ENCODE results near the gene GTF3C4.
"Not testable (repeated sequence)": the region's sequence is repeated elsewhere in the genome, so short reads cannot be mapped to it uniquely, and the experiment has no call there.

Gene GTF3C4

DNA sequence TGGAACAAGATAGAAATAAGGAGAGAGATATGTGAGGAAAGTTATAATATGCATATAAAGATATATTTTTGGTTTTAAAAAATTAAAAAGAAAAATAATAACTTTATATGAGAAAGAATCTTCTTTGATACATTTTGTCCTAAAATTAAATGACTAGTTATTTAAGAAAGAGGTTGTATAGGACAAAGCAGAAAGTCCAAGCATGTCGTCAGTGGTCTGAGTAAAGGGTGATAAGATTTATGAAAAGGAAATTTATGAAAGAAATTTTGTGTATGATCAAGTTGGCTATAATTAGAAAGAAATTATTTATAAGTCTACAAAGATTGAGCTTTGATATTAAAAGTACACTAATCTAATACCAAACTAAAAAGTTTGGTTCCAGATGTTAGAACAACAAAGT, 32.0 kb downstream of the GTF3C4 start:
- DNase-seq (ENCODE audit: low read depth) = peak; percentile 5

DNA sequence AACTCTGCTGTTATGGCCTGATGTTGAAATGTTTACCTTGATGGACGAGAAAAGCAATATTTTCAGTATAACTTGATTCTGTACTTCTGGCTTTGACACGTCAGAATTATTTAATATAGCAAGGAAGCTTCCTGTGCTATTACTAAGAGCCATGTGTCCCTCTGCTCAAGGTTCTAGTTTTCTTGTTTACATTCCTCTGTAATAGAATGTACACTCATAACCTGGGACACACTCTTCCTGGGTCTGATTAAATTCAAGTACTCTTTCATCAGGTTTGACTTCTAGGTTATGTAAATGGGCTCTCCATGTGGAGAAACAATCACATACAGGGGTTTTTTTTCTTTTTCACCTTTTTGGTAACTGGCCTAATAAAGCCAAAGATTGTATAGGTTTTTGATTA, 33.1 kb downstream of the GTF3C4 start:
- DNase-seq (ENCODE audit: low read depth) = peak; percentile 18

DNA sequence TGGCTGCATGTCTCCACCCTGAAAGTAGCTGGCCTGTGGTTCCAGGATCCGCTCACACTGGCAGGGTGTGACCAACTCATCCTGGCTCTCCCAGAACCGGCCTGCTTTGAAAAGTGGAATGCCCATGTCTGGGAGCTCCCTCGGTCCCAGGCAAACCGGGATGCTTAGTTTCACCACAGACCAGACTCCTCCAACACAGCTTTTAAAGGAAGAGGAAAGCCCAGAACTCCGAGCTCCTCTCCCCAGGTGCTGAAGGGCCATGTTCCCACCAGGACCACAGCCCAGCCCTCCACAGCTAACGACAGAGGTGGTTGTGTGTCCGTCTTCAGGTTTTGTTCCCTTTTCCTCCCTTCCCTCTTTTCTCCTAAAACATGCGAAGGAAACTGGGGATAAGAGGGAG, 38.0 kb downstream of the GTF3C4 start:
- no peak for DNase-seq (ENCODE audit: low read depth)

DNA sequence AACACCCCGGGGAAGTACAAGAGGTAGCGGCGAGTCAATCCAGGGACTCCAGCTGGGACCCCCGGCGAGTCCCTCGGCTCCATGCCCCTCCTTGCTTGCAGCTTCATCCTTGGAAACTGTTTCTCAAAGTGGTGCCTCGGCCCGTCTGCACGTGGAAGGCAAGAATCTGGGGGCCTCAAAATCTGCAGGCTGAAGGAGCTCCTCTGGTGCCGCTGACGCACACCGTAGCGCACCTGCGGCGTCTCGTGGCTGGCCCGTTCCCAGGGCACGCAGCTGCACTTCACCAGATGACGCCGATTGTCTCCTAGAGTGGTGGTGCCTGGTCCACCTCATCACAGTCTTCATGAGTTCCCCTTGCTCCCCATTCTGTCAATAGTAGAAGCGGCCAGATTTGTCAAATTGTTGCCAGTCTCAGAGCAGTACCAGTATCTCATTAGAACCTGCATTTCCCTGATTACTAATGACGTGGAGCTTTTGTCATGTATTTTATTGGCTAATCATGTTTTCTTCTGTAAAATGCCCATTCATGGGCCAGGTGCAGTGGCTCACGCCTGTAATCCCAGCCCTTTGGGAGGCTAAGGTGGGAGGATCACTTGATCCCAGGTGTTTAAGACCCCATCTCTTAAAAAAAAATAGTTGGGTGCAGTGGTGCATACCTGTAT, 38.6 kb downstream of the GTF3C4 start:
- no peak for DNase-seq (ENCODE audit: low read depth)

DNA sequence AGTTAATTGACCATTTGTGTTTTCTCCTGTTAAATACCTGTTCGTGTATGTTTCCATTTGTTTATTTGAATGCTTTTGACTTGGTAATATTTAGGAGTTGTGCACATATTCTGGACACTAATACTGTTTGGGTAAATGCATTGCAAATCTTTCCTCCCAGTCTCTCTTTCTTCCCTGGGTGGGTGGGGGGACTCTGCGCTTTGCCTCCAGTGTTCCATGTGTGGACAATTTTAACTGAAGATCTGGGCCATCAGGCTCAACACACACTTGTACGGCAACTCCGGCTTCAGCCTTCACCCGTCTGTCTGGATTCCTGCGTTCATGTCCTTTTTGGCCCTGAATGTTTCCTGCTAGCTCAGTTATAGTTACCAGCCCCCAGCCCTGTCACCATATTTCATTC, 40.1 kb downstream of the GTF3C4 start:
- no peak for DNase-seq (ENCODE audit: low read depth)

DNA sequence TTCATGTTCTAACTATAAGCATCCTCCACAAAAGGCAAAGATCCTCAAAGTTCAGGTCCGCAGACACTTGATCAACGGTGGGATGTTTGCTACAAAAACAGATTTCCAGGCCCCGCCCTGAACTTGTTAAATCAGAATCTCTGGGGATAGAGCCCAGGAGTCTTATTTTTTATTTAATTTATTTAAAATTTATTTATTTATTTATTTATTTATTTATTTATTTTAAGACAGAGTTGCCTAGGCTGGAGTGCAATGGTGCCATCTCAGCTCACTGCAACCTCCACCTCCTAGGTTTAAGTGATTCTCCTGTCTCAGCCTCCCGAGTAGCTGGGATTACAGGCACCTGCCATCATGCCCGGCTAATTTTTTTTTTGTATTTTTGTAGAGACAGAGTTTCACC, 40.9 kb downstream of the GTF3C4 start:
- not testable (repeated sequence) for DNase-seq (ENCODE audit: low read depth)

DNA sequence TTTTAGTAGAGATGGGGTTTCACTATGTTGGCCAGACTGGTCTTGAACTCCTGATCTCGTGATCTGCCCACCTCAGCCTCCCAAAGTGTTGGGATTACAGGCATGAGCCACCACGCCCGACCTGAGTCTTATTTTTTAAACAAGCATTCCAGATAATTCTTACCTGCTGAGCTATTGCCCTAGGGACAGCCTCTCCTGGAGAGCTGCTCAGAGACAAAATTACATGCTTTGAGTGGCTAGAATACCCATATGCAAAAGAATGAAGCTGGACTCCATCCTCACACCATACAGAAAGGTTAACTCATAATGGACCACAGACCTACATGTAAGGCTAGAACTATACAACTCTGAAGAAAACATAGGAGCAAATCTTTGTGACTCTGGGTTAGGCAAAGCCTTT, 41.6 kb downstream of the GTF3C4 start:
- DNase-seq (ENCODE audit: low read depth) = no peak

DNA sequence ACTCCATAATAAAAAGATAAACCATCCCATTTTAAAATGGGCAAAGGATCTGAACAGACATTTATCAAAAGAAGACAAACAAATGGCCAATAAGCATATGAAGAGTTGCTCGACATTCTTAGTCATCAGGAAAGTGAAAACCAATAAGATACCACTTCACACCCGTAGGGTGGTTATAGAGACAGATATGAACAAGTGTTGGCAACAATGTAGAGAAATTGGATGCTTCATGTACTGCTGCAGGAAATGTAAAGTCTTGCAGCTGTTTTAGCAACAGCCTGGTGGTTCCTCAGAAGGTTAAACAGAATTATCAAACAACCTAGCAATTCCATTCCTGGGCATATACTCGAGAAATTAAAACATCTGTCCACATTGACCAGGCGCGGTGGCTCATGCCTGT, 42.5 kb downstream of the GTF3C4 start:
- DNase-seq (ENCODE audit: low read depth) = no peak

DNA sequence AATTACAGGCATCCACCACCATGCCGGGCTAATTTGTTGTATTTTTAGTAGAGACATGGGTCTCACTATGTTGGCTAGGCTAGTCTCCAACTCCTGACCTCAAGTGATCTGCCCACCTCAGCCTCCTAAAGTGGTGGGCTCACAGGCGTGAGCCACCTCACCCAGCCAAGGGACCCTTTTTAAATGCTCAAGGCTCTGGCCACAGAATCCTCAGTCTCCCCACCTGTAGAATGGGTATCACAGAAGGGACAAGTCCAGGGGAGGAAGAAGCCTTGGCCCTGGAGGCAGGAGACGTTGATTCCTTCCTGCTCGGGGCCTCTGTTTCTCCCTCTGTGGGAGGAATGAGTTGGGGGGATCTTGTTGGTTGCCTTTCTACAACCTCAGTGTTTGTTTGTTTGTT, 45.7 kb downstream of the GTF3C4 start:
- no peak for DNase-seq (ENCODE audit: low read depth)

DNA sequence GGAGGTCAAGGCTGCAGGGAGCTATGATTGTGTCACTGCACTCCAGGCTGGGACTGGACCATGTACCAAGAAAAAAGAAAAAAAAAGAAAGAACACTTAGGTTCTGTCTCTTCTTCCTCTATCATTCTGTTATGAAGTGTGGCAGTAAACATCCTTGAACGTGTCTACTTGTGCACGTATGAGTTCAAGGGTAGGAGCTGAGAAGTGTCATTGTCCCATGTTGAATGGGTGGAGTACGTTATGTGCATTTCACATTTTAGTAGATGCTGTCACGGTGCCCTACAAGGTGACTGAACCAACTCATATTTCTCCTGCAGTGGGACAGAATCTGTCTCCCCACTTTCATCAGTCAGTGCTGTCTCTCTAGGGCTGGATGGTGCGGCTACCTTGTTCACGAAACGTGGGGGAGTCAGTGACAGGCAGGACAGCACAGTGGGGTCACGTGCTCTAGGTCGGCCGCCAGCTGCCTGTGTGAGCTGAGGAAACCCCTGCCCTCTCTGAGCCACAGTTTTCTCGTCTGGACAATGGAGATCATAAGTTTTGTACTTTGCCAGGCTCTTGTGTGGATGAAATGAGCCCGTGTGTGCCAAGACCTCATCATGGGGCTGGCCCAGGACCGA, 47.2 kb downstream of the GTF3C4 start:
- DNase-seq (ENCODE audit: low read depth) = no peak

DNA sequence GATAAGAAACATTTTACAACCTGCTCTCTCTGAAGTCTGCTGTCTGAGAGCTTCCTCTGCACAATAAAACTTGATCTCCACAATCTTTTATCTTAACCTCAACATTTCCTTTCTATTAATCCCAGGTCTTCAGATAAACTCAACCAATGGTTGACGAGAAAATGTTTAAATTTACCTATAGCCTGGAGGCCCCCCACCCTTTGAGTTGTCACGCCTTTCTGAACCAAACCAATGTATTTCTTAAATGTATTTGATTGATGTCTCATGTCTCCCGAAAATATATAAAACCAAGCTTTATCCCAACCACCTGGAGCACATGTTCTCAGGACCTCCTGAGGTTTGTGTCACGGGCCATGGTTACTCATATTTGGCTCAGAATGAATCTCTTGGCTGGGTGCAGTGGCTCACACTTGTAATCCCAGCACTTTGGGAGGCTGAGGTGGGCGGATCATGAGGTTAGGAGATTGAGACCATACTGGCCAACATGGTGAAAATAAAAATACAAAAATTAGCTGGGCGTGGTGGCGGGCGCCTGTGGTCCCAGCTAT, 48.2 kb downstream of the GTF3C4 start:
- DNase-seq (ENCODE audit: low read depth) = not testable (repeated sequence)

DNA sequence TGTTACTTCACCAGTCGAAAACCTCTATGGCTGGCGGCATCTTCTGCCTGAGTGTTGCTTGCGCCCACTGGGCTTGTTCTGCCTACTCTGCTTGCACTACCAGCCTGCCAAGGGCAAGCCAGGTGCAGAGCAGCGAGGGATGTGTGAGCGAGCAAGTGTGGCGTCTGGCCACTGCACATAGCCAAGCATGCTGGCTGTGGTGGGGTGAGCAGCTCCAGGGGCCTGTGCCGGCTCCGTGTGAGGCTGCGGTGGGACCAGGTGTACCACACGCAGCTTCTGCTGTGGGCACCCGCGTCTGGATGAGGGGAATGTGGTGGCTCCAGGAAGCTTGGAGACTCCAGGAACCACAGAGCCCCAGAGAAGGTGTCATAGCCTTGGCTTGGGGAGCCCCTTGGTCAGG, 51.4 kb downstream of the GTF3C4 start:
- DNase-seq (ENCODE audit: low read depth) = no peak

DNA sequence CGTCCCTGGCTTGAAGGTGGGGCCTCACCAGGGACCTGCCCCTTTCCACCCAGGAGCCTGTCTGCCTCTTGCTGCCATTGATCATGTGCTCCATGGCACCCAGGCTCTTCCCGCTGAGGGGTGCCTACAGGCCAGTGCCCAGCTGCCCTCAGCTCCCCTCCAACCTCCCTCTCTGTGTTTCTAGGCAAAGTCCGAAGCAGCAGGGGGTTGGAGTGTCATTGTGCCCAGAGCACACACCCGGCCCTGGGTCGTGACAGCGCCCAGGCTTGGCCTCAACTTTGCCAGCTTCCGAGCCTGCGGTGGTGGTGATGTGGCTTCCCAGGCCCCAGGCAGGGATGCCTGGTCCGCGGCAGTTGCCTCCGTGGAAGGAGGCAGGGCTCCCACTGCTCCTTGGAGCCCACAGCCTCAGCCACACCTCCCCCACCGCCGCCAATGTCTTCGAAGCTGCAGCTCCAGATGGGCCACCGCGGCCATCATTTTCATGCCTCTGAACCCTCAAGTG, 52.4 kb downstream of the GTF3C4 start:
- DNase-seq (ENCODE audit: low read depth) = no peak

DNA sequence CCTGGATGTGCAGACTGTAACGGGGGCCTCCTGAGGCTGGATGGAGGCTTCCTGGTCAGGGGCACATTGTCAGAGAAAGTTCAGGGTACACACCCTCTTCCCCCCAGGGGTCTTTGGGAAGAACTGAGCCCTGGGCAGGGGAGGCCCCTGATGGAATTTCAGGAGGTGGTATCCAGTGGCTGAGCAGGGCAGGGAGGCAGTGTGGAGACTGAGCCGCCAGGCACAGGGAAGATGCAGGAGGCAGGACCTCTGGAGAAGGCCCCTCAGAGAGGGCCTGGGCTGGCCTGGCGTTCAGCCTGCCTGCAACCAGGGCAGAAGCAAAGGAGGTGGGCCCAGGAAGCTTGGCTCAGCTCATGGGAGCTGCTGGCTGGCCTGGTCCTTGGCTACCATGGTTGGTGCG, 53.5 kb downstream of the GTF3C4 start:
- no peak for DNase-seq (ENCODE audit: low read depth)

DNA sequence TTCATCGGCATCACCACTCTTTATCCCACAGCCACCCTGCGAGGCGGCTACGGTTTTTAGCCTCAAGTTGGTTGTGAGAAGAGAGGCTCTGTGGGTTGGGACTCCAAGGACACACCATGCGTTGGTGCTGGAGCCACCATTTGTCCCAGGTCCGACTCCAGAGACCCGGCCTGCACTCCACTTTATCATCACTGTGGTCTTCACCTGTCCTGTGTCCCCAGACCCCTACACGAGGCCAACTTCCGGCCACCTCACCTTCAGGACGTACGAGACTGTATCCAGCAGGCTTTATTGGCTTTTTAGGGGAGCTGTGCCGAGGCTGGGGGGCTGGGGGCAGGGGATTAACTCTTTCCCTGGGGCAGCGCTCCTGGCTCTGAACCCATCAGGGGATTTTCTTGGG, 55.0 kb downstream of the GTF3C4 start:
- no peak for DNase-seq (ENCODE audit: low read depth)

DNA sequence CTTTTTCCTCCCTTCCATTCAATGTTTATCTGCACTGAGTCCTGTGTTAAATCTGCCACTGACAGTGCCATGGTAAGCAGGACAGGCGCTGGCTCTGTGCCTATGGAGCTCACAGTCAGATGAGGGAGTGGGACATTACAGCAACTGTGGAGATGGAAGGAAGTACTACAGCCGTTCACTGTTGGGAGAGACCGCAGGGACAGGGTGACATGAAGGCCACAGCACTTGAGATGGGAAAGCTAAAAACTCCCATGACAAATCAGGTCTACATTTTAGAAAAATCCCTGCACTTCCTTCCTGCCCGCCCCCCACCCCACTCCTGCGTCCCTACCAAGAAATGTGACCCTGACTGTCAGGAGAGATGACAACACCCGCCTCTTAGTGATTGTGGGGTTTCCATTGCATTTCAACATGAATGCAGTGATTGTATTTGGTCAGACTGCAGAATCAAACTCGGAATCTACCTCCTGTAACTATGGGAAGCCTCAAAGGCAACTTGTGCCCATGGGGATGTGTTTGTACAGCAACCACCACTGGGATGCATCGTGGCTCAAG, 56.4 kb downstream of the GTF3C4 start:
- DNase-seq (ENCODE audit: low read depth) = no peak

DNA sequence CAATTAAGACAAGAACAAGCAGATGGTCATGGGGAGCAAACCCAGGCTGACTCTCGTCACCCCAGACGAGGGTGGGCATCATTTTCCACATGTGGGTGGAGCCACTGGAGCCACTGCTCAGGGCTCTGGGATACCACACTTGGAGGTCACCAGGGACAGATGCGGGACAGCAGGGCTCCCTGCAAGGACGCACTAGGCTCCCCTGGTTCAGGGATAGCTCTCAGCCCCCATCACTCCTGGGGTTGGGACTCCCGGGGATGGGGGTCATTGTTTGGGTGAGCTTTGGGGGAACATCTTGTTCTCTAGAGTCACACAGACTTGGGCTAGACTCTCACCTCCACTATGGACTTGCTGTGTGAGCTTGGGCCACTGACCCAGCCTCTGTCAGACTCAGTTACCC, 57.8 kb downstream of the GTF3C4 start:
- DNase-seq (ENCODE audit: low read depth) = no peak

DNA sequence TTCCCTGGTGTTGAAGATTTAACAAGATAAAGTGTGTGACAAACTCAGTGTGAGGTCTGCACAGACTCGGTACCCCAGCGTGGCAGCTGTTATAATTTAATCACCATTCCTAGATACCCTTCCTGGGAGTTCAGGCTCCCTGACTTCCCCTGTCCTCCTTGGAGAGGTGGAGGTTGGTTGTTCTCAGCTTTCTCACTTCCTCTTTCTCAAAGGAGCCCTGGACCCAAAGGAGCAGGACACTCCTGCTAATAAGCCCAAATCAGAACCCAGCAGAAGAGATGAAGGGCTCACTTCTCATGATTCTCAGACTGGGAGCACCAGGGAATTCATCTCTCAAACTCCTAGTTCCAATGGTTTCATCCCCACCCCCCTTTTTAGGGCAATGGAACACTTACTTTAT, 58.2 kb downstream of the GTF3C4 start:
- DNase-seq (ENCODE audit: low read depth) = no peak

DNA sequence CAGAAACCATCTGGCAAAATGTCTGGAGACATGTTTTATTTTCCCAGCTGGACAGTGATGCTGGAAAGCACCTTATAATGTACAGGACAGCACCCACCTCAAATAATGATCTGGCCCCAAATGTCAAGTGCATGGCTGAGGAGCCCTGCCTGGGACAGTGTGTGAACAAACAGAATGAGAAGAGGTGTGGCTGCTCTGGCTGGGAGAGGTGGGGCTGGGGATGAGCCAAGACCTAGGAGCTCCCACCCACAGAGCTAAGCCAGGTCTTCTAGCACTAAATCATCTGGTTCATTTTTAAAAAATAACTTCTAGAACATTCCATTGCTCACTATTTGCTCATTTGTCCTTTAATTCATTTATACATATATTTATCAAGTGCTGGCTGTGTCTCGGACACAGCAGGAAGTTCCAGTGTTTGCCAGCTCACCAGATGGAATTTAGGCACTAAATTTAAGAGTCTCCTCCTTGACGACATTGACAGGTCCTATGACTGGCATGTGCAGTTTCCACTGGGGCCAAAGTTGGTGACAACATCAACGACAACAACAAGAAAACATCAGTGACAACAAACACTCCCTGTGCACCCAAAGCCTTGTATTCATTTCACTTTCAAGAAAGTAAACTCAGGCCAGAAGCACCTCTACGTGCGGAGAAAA, 59.1 kb downstream of the GTF3C4 start:
- DNase-seq (ENCODE audit: low read depth) = no peak

DNA sequence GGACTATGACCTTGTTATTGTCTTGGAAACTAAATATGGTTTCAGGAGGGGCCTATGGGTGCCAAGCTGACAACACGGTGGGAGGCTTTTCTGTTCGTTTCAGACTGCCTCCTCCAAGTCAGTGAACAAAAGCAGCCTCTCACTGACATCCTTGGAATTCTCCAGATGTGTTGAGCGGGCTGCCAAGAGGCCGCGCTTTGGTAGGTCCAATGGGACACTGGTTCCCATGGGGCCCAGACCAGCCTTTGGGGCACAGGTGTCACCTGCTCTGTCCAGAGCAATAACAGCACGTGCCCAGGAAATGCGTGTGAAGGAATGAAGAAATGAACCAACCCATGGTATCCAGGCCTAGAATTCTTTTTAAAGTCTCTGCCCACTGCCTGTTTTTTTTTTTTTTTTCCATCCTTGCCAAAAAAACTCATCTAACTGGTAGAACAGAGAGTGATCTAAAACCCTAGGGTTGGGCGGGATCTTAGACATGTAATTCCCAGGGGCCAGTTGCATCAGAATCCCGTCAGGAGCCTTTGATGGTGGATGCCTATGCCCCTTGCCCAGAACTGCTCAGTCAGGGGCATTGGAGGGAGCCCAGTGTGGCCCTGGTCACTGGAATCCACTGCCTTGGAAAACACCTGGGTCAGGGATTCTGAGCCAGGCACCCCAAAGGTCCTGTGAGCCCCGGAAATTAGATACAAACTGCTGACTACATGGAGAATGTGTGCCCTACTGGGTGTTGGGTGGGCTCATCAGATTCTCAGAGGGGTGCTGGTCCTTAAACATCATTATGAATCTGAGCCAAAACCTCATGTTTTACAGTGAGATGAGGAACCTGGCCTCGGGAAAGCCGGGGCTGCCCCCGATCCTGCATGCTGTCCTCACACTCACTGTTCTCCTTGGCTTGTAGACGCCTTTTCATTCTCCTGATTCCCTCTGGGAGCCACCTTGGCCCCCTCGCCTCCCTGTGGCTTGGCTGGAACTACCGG, 60.1 kb downstream of the GTF3C4 start:
- DNase-seq (ENCODE audit: low read depth) = no peak

DNA sequence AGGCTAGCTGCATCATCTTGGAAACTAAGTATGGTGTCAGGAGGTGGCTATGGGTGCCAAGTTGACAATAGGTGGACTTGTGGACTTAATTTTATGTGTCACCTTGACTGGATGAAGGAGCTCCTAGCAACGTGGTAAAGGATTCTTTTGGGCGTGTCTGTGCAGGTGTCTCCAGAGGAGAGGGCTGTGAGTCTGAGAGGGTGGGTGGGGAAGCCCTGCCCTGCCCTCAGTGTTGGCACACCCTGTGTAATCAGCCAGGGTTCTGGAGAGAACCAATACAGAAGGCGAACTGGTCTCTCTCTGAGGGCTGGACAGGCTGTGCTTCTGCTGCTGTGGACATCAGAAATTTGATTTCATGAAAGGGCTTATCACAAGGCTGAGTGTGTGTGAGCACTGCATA, 61.0 kb downstream of the GTF3C4 start:
- DNase-seq (ENCODE audit: low read depth) = no peak
